Measurements from ENCODE around the gene SGCE. TPM values are rescaled to one million over a fixed set of nuclear protein-coding genes. Genes with fewer than 3 reads are reported as not detected.

SGCE gene
- total RNA-seq, 2 experiments from 2014 or later = 0.83 TPM; not detected in 1

GRCh38 chr7:94577357-94577756, 78.6 kb downstream of the SGCE start:
- Mint-ChIP-seq H3K27me3 (ENCODE audit: low read depth) (no peaks in the 10 kb centered on the region), H3K4me1 (ENCODE audit: low read depth) (no peaks in the 10 kb centered on the region), H3K27ac (no peak overlapping the region), H3K36me3 (ENCODE audit: low read depth) (peaks cover 68% of the 10 kb centered on the region), H3K9me3 (peaks cover 30% of the 10 kb centered on the region), H3K4me3 (no peak overlapping the region)
- no peak for DNase-seq
- CTCF ChIA-PET = interaction anchor here (0.8 kb wide), 1 partner anchor 128 kb away, joined by 3 read pairs; no protein-coding TSS in a partner anchor
- intact Hi-C loops (cut with micrococcal nuclease) = no loop called here

- no peaks in the 10 kb centered on the region for H3K4me1 Mint-ChIP-seq (ENCODE audit: low read depth)
- no peak overlapping the region for H3K27ac Mint-ChIP-seq
- peaks cover 30% of the 10 kb centered on the region for H3K9me3 Mint-ChIP-seq
- CTCF ChIA-PET = no interaction called here
- H3K4me3 Mint-ChIP-seq = no peak overlapping the region
- intact Hi-C loops (cut with micrococcal nuclease) = no loop called here
- peaks cover 74% of the 10 kb centered on the region for H3K36me3 Mint-ChIP-seq (ENCODE audit: low read depth)
- DNase-seq = no peak
- no peaks in the 10 kb centered on the region for H3K27me3 Mint-ChIP-seq (ENCODE audit: low read depth)
These were observed 79.6 kb downstream of the SGCE start for GRCh38 chr7:94576316-94576715.

GRCh38 chr7:94575646-94576045, 80.3 kb downstream of the SGCE start:
- Mint-ChIP-seq H3K27me3 (ENCODE audit: low read depth) (no peaks in the 10 kb centered on the region), H3K4me3 (no peak overlapping the region), H3K4me1 (ENCODE audit: low read depth) (no peaks in the 10 kb centered on the region), H3K36me3 (ENCODE audit: low read depth) (peaks cover 75% of the 10 kb centered on the region), H3K27ac (no peak overlapping the region), H3K9me3 (peaks cover 30% of the 10 kb centered on the region)
- no peak for DNase-seq
- intact Hi-C loops (cut with micrococcal nuclease) = no loop called here
- CTCF ChIA-PET = no interaction called here

- Mint-ChIP-seq H3K4me3 (no peak overlapping the region), H3K36me3 (ENCODE audit: low read depth) (peaks cover 61% of the 10 kb centered on the region)
These were observed 84.1 kb downstream of the SGCE start for GRCh38 chr7:94571816-94572215.

GRCh38 chr7:94567396-94567795, 88.5 kb downstream of the SGCE start:
- CTCF ChIA-PET = no interaction called here

More at GRCh38 chr7:94571816-94572215, 84.1 kb downstream of the SGCE start:
- Mint-ChIP-seq H3K27me3 (ENCODE audit: low read depth) (no peaks in the 10 kb centered on the region), H3K27ac (no peak overlapping the region), H3K9me3 (peaks cover 30% of the 10 kb centered on the region), H3K4me1 (ENCODE audit: low read depth) (no peaks in the 10 kb centered on the region)
- intact Hi-C loops (cut with micrococcal nuclease) = no loop called here
- CTCF ChIA-PET = no interaction called here
- DNase-seq = no peak

GRCh38 chr7:94565247-94565894, 90.6 kb downstream of the SGCE start:
- CTCF ChIA-PET = no interaction called here
- Mint-ChIP-seq H3K9me3 (no peaks in the 10 kb centered on the region), H3K4me3 (no peak overlapping the region), H3K36me3 (ENCODE audit: low read depth) (peaks cover 12% of the 10 kb centered on the region), H3K4me1 (ENCODE audit: low read depth) (no peaks in the 10 kb centered on the region), H3K27ac (no peak overlapping the region), H3K27me3 (ENCODE audit: low read depth) (no peaks in the 10 kb centered on the region)
- DNase-seq = no peak
- intact Hi-C loops (cut with micrococcal nuclease) = no loop called here

More at GRCh38 chr7:94567396-94567795, 88.5 kb downstream of the SGCE start:
- Mint-ChIP-seq H3K27me3 (ENCODE audit: low read depth) (no peaks in the 10 kb centered on the region), H3K36me3 (ENCODE audit: low read depth) (peaks cover 24% of the 10 kb centered on the region), H3K4me3 (no peak overlapping the region), H3K4me1 (ENCODE audit: low read depth) (no peaks in the 10 kb centered on the region), H3K27ac (no peak overlapping the region), H3K9me3 (peaks cover 5% of the 10 kb centered on the region)
- intact Hi-C loops (cut with micrococcal nuclease) = no loop called here
- DNase-seq = no peak

GRCh38 chr7:94562525-94562924, 93.4 kb downstream of the SGCE start:
- H3K27ac Mint-ChIP-seq = no peak overlapping the region
- peaks cover 15% of the 10 kb centered on the region for H3K36me3 Mint-ChIP-seq (ENCODE audit: low read depth)
- intact Hi-C loops (cut with micrococcal nuclease) = no loop called here
- H3K27me3 Mint-ChIP-seq (ENCODE audit: low read depth) = no peaks in the 10 kb centered on the region
- CTCF ChIA-PET = interaction anchor here (0.7 kb wide), 1 partner anchor 127 kb away, joined by 3 read pairs; no protein-coding TSS in a partner anchor
- H3K4me3 Mint-ChIP-seq = no peak overlapping the region
- no peaks in the 10 kb centered on the region for H3K9me3 Mint-ChIP-seq
- H3K4me1 Mint-ChIP-seq (ENCODE audit: low read depth) = no peaks in the 10 kb centered on the region
- no peak for DNase-seq

- H3K36me3 Mint-ChIP-seq (ENCODE audit: low read depth) = peaks cover 19% of the 10 kb centered on the region
- no peaks in the 10 kb centered on the region for H3K9me3 Mint-ChIP-seq
- no peaks in the 10 kb centered on the region for H3K4me1 Mint-ChIP-seq (ENCODE audit: low read depth)
- no peak for DNase-seq
- CTCF ChIA-PET = no interaction called here
- intact Hi-C loops (cut with micrococcal nuclease) = no loop called here
- H3K27me3 Mint-ChIP-seq (ENCODE audit: low read depth) = no peaks in the 10 kb centered on the region
- H3K27ac Mint-ChIP-seq = no peak overlapping the region
- no peak overlapping the region for H3K4me3 Mint-ChIP-seq
These were observed 94.0 kb downstream of the SGCE start for GRCh38 chr7:94561841-94562514.

- Mint-ChIP-seq H3K36me3 (ENCODE audit: low read depth) (peaks cover 23% of the 10 kb centered on the region), H3K4me1 (ENCODE audit: low read depth) (no peaks in the 10 kb centered on the region), H3K27me3 (ENCODE audit: low read depth) (no peaks in the 10 kb centered on the region), H3K9me3 (no peaks in the 10 kb centered on the region), H3K27ac (no peak overlapping the region), H3K4me3 (no peak overlapping the region)
- intact Hi-C loops (cut with micrococcal nuclease) = no loop called here
- CTCF ChIA-PET = no interaction called here
- no peak for DNase-seq
These were observed 96.0 kb downstream of the SGCE start for GRCh38 chr7:94559972-94560371.

GRCh38 chr7:94557215-94557614, 98.7 kb downstream of the SGCE start:
- no peaks in the 10 kb centered on the region for H3K9me3 Mint-ChIP-seq
- no peaks in the 10 kb centered on the region for H3K4me1 Mint-ChIP-seq (ENCODE audit: low read depth)
- peaks cover 33% of the 10 kb centered on the region for H3K36me3 Mint-ChIP-seq (ENCODE audit: low read depth)
- no peak overlapping the region for H3K27ac Mint-ChIP-seq
- intact Hi-C loops (cut with micrococcal nuclease) = no loop called here
- DNase-seq = no peak
- CTCF ChIA-PET = no interaction called here
- H3K27me3 Mint-ChIP-seq (ENCODE audit: low read depth) = no peaks in the 10 kb centered on the region
- no peak overlapping the region for H3K4me3 Mint-ChIP-seq

- Mint-ChIP-seq H3K36me3 (ENCODE audit: low read depth) (peaks cover 31% of the 10 kb centered on the region), H3K4me1 (ENCODE audit: low read depth) (no peaks in the 10 kb centered on the region), H3K4me3 (no peak overlapping the region), H3K27ac (no peak overlapping the region), H3K9me3 (no peaks in the 10 kb centered on the region), H3K27me3 (ENCODE audit: low read depth) (no peaks in the 10 kb centered on the region)
- intact Hi-C loops (cut with micrococcal nuclease) = no loop called here
- CTCF ChIA-PET = no interaction called here
- no peak for DNase-seq
These were observed 99.9 kb downstream of the SGCE start for GRCh38 chr7:94556028-94556427.

- CTCF ChIA-PET = no interaction called here
- intact Hi-C loops (cut with micrococcal nuclease) = no loop called here
- Mint-ChIP-seq H3K4me3 (no peak overlapping the region), H3K27me3 (ENCODE audit: low read depth) (no peaks in the 10 kb centered on the region), H3K27ac (no peak overlapping the region), H3K4me1 (ENCODE audit: low read depth) (no peaks in the 10 kb centered on the region), H3K9me3 (no peaks in the 10 kb centered on the region), H3K36me3 (ENCODE audit: low read depth) (peaks cover 13% of the 10 kb centered on the region)
- DNase-seq = no peak
These were observed 108.8 kb downstream of the SGCE start for GRCh38 chr7:94547126-94547525.

GRCh38 chr7:94540428-94540827, 115.5 kb downstream of the SGCE start:
- H3K36me3 Mint-ChIP-seq (ENCODE audit: low read depth) = peaks cover 10% of the 10 kb centered on the region
- H3K4me1 Mint-ChIP-seq (ENCODE audit: low read depth) = no peaks in the 10 kb centered on the region
- CTCF ChIA-PET = no interaction called here
- DNase-seq = no peak
- H3K27me3 Mint-ChIP-seq (ENCODE audit: low read depth) = no peaks in the 10 kb centered on the region
- no peak overlapping the region for H3K4me3 Mint-ChIP-seq
- no peak overlapping the region for H3K27ac Mint-ChIP-seq
- H3K9me3 Mint-ChIP-seq = no peaks in the 10 kb centered on the region
- intact Hi-C loops (cut with micrococcal nuclease) = no loop called here
